COLO829 (cell line): Measurements from ENCODE around the gene C15orf62.
A peak's percentile ranks its signal among the peaks of the same experiment; 100 is the strongest.

ENCODE experiments used
- DNase-seq: peaks from one replicate; pipeline ENCODE4 v3.0.0; 2012; ENCODE audit warnings: low spot score

The C15orf62 gene, protein sequence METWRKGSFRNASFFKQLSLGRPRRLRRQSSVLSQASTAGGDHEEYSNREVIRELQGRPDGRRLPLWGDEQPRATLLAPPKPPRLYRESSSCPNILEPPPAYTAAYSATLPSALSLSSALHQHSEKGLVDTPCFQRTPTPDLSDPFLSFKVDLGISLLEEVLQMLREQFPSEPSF

DNA sequence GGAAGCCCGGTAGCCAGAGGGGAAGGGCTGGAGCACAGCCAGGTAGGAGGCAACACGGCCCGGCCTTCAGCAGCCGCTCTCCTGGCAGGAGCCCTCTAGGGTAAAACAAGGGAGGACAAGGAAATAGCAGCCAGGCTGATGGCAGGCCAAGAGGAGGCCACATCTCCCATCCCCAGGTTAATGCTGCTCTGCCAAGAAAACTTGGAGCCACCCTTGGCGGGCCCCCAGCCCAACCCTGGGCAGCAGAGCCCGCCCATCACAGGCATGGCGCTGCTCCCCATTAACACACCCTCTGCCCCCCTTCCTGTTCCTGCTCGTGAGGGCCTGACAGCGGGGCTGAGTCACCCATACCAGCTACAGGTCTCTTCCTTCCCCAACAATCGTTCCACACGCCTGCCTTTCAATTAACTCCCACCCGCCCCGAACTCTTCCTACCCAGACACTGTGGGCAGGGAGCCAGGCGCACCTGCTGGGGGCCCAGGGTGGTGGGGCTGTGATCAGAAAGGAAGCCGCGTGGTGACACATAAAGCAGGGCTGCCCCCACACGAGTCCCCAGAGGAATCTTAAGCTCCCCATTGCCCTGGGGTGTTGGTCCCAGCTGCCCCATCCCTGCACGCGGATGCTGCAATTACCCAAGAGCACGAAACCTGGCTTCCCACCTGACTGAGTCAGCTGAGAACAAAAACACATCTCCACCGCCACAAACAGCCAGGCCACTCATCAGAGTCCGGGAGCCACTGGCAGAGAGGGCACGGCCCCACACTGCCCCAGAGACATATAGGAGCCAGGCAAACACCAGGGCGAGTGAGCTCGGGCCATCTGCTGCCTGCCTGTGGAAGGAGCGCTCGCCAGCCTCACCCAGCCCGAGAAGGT lies at the start of gene C15orf62:
Gene C15orf62, plus strand, starts transcription at position 707 of the 873 bp plus-strand sequence. CDS start 516 bp downstream, outside the sequence.
- no peak for DNase-seq

DNA sequence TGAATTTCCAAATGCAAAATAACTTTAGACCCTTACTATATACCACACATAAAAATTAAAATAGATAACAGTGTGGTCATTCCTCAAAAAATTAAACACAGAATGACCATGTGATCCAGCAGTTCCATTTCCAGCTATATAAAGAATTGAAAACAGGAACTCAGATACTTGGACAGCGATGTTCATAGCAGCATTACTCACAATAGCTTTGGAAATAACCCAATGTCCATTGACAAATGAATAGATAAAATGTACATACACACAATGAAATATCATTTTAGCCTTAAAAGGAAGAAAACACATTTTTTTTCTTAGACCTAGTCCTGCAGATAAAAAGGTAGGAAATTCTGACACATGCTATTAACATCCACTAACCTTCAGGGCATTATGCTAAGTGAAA lies 48.1 kb upstream of the C15orf62 start:
- no peak for DNase-seq

- no peak for DNase-seq
Observed at GRCh38 chr15:40722354-40722753, 47.4 kb upstream of the C15orf62 start.

- no peak for DNase-seq
Observed at GRCh38 chr15:40722934-40723333, 46.8 kb upstream of the C15orf62 start.

GRCh38 chr15:40723919-40724318 lies 45.9 kb upstream of the C15orf62 start:
- no peak for DNase-seq

DNA sequence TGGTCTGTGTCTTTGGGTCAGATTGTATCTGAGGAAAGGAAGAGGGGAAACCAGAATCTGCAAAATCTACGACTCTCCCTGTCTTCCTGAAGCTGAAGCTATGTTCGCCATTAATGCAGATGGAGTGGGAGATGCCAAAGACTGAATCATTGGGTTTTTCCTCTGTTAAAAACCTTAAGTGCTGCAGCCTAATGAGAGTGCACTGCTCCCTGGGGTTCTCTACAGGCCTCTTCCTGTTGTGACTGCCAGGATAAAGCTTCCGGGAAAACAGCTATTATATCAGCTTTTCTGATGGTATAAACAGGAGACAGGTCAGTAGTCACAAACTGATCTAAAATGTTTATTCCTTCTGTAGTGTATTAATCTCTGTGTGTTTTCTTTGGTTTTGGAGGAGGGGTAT lies 38.7 kb upstream of the C15orf62 start:
- DNase-seq: no peak

- DNase-seq: no peak
Observed at GRCh38 chr15:40736575-40736974, 33.2 kb upstream of the C15orf62 start.

DNA sequence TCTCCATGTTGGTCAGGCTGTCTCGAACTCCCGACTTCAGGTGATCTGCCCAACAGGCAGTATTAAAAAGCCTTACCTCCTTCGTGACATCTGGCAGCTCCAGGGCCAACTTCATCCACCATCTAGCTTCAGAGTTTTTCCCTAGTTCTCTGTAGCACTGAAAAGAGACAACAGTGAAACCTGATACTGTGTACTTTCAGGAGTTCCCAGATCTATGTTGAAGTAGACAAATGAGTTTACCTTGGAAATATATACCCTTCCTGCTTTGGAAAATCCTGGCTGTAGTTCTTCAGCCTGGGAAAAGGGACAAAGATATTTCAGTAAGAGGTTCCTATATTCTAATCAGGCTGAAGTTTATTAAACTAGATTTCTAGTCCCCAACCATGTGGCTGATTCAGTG lies 32.7 kb upstream of the C15orf62 start:
- DNase-seq: no peak

DNA sequence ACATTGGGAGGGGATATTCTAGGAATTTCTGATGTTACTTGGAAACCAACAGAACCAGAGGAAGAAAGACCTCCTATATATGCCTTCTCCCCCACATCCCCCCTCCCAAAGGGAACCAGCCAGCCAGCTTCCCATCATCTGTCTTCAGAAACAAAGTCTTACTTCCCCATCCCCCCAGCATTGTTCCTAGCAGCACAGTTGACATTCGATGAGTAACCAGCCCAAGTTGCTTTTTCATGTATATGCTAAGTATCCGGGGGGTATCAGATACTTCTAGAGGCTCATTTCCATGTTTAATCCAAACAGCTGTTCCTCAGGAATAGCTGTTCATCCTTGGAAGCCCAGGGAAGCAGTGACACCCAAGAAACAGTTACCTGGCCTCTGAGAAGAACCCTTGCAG lies 30.7 kb upstream of the C15orf62 start:
- no peak for DNase-seq

- DNase-seq: no peak
Observed at GRCh38 chr15:40739854-40740253, 29.9 kb upstream of the C15orf62 start.

- DNase-seq: no peak
Observed at GRCh38 chr15:40743485-40743901, 26.3 kb upstream of the C15orf62 start.

GRCh38 chr15:40743921-40744814 lies 25.6 kb upstream of the C15orf62 start:
- no peak for DNase-seq

DNA sequence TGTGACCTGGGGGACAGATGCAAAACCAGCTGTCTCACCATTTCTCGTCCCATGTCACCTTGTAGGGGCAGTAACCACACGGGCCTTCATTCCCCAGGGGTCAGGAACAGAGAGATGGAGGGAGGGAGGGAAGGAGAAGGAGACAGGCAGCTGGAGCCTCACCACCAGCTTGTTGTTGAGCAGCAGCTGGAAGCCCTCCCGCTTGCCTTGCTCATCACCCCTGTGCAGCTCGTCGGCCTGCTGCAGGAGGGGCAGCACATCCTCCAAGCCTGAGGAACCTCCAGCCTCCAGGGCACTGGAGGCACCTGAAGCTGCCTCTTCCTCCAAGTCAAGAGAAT lies 25.0 kb upstream of the C15orf62 start:
- DNase-seq: no peak

- DNase-seq: no peak
Observed at GRCh38 chr15:40746916-40747418, 22.8 kb upstream of the C15orf62 start.

- no peak for DNase-seq
Observed at GRCh38 chr15:40747685-40748631, 21.8 kb upstream of the C15orf62 start.

DNA sequence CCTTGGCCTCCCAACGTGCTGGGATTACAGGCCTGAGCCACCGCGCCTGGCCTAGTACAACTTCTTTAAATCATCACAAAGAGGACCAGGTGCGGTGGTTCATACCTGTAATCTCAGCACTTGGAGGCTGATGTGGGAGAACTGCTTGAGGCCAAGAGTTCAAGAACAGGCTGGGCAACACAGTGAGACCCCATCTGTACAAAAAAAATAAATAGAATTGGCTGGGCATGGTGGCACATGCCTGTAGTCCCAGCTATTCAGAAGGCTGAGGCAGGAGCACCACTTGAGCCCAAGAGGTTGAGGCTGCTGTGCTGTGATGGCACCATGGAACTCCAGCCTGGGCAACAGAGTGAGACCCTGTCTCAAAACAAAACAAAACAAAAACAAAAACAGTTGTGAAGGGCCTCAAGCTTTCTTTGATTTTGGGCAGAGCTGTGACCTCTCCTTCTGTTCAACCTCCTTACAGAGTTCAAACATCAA lies 20.6 kb upstream of the C15orf62 start:
- no peak for DNase-seq

DNA sequence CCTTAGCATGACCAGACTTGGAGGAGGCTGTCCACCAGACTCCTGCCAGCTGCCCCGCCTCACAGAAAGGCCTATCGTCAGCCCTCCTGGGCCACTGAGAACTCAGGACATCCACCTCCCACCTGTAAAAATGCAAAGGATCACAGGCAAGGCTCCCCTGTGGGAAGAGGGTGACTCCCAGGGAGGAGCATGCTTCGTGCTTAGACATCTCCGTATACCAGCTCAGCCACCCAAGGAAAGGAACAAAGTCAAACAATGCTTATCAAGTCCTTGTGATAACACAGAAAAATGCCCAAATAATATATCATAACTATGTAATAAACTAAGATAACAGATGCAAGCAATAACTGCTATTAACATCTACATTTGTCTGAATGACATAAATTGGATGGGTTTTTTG lies 18.9 kb upstream of the C15orf62 start:
- DNase-seq: no peak

GRCh38 chr15:40751745-40752144 lies 18.0 kb upstream of the C15orf62 start:
- DNase-seq: no peak

GRCh38 chr15:40754574-40754882 lies 15.3 kb upstream of the C15orf62 start:
- no peak for DNase-seq

DNA sequence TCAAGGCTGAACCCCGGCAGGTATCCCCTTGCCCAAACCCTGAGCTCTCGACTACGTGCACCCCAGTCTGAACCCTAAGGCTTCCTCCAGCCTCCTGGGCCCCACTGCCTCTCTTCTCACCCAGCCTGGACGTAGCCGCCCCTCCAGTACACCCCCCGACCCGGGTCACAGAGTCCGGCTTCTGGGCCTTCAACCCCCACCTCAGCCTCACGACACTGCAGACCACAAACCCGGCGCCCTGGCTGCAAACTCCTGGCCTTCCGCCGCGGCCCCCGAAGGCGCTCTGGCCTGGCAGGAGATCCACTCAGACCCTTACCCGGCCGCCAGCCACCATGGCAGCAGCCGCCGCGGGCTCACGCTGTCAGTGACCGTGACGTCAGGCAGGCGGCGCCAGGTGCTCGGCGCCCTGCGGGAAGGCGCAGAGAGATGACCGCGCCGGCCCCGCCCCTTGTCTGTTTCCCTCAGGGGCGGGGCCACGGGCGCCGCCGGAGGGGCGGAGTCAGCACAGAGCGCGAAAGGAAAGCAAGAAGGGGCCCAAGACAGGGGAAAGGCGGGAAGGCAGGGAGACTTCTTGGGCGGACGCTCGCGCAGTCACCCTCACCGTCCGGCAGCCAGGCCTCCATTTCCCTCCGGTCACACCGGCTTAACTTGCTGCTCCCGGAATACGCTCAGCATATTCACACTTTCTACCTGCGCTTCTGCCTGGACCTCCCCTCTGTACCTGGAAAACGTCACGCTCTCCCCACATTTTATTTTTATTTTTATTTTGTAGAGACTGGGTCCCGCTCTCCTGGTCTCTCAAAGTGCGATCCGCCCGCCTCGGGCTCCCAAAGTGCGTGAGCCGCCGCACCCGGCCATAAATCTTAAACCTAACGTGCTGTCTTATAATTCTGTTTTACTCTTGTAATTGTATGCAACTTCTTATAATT lies 14.6 kb upstream of the C15orf62 start, which contains the start of gene RMDN3:
Gene RMDN3, minus strand, starts transcription at position 372 of the 929 bp plus-strand sequence. CDS start 471 bp downstream, outside the sequence.
- peak; percentile 75 for DNase-seq
